HepG2 (cell line): ENCODE data around the gene MAPRE3. TPM values are rescaled to one million over a fixed set of nuclear protein-coding genes. Genes with fewer than 3 reads are reported as not detected.
A peak's percentile ranks its signal among the peaks of the same experiment; 100 is the strongest.

ENCODE experiments used
- CHCHD3 ChIP-seq: sonication (generic); formaldehyde crosslinking; IDR thresholded peaks from 2 replicates; pipeline ENCODE4 v1.8.0; 2022; ENCODE audit warnings: mild to moderate bottlenecking, missing genetic modification reagents, moderate library complexity
- FOXO1 ChIP-seq: sonication (generic); formaldehyde crosslinking; IDR thresholded peaks from 2 replicates; pipeline ENCODE4 v1.4.0; 2020; ENCODE audit warnings: missing genetic modification reagents
- KLF15 ChIP-seq: sonication (generic); formaldehyde crosslinking; IDR thresholded peaks from 2 replicates; pipeline ENCODE4 v1.8.1; 2023; ENCODE audit warnings: borderline replicate concordance, mild to moderate bottlenecking, inconsistent platforms, missing genetic modification reagents, mixed read lengths
- MEIS2 ChIP-seq: sonication (generic); formaldehyde crosslinking; IDR thresholded peaks from 2 replicates; pipeline ENCODE4 v1.9.0; 2021; ENCODE audit warnings: mild to moderate bottlenecking, missing genetic modification reagents
- MTA3 ChIP-seq: sonication (generic); formaldehyde crosslinking; IDR thresholded peaks from 2 replicates; pipeline ENCODE4 v1.4.0; 2020; ENCODE audit warnings: missing genetic modification reagents
- MTF1 ChIP-seq: sonication (generic); formaldehyde crosslinking; IDR thresholded peaks from 2 replicates; pipeline ENCODE4 v1.5.0; 2020; ENCODE audit warnings: missing genetic modification reagents
- YY1 ChIP-seq: IDR thresholded peaks from 2 replicates; pipeline ENCODE4 v1.6.1; 2011; ENCODE audit warnings: low read length, low read depth, moderate library complexity, mild to moderate bottlenecking; ENCODE audit not compliant: insufficient read depth, insufficient replicate concordance
- ZNF572 ChIP-seq: sonication (generic); formaldehyde crosslinking; IDR thresholded peaks from 2 replicates; pipeline ENCODE4 v1.5.1; 2020; ENCODE audit warnings: mild to moderate bottlenecking, missing genetic modification reagents
- ZNF589 ChIP-seq: sonication (generic); formaldehyde crosslinking; conservative IDR thresholded peaks from 2 replicates; pipeline ENCODE4 v1.8.0; 2022; ENCODE audit warnings: mild to moderate bottlenecking, moderate library complexity, missing genetic modification reagents
- ZNF644 ChIP-seq: IDR thresholded peaks from 2 replicates; pipeline ENCODE4 v1.6.1; 2016; ENCODE audit warnings: low read depth
- ZNF775 ChIP-seq: sonication (generic); formaldehyde crosslinking; IDR thresholded peaks from 2 replicates; pipeline ENCODE4 v1.4.0; 2020; ENCODE audit warnings: missing genetic modification reagents, mild to moderate bottlenecking, moderate library complexity, borderline replicate concordance
- ZNF841 ChIP-seq: sonication (generic); formaldehyde crosslinking; IDR thresholded peaks from 2 replicates; pipeline ENCODE4 v1.8.1; 2023; ENCODE audit warnings: missing genetic modification reagents, borderline replicate concordance
- polyA plus RNA-seq, 8 experiments: library from polyadenylated mRNA; depleted of rRNA in 3 of 8; stranded (reverse) in 7 of 8; unstranded in 1 of 8; fragments of >200 nt; fragmentation: Illumina TruSeq in 4 of 8; extraction: Trizol in 4 of 8; gene quantifications; 2 replicates each; pipeline versions ENCODE4 v1.2.1 to v1.2.3, GENCODE V29; 2011 to 2016; ENCODE audit warnings: low read depth in 4 of 8, missing spikeins in 1 of 8, mixed read lengths in 1 of 8; ENCODE audit not compliant: insufficient read depth in 1 of 8
- total RNA-seq, 5 experiments: library from RNA; depleted of rRNA; stranded (reverse); fragments of >200 nt; fragmentation: Illumina TruSeq; extraction: Trizol; gene quantifications; 2 replicates each; pipeline ENCODE4 v1.2.3, GENCODE V29; 2016; ENCODE audit warnings: low read depth in 1 of 5
- TF ChIP-seq, protein P1 (sequence below): sonication (generic); formaldehyde crosslinking; IDR thresholded peaks from 2 replicates; pipeline ENCODE4 v1.9.0; 2022; ENCODE audit warnings: missing genetic modification reagents, mild to moderate bottlenecking, borderline replicate concordance
- TF ChIP-seq, protein P2 (sequence below): sonication (generic); formaldehyde crosslinking; IDR thresholded peaks from 2 replicates; pipeline ENCODE4 v1.4.0; 2020; ENCODE audit warnings: missing genetic modification reagents
- TF ChIP-seq, protein P3 (sequence below): sonication (generic); formaldehyde crosslinking; IDR thresholded peaks from 2 replicates; pipeline ENCODE4 v1.4.0; 2020; ENCODE audit warnings: mild to moderate bottlenecking, missing genetic modification reagents, borderline replicate concordance
- TF ChIP-seq, protein P4 (sequence below): sonication (generic); formaldehyde crosslinking; IDR thresholded peaks from 2 replicates; pipeline ENCODE4 v1.5.0; 2020; ENCODE audit warnings: missing genetic modification reagents, mild to moderate bottlenecking, borderline replicate concordance

MAPRE3 gene
- total and polyA plus RNA-seq, 2 of the 13 experiments (the other 11 are each of a cell fraction or from before 2014, with no cell fraction given), result 0.31 to 0.91 TPM

DNA sequence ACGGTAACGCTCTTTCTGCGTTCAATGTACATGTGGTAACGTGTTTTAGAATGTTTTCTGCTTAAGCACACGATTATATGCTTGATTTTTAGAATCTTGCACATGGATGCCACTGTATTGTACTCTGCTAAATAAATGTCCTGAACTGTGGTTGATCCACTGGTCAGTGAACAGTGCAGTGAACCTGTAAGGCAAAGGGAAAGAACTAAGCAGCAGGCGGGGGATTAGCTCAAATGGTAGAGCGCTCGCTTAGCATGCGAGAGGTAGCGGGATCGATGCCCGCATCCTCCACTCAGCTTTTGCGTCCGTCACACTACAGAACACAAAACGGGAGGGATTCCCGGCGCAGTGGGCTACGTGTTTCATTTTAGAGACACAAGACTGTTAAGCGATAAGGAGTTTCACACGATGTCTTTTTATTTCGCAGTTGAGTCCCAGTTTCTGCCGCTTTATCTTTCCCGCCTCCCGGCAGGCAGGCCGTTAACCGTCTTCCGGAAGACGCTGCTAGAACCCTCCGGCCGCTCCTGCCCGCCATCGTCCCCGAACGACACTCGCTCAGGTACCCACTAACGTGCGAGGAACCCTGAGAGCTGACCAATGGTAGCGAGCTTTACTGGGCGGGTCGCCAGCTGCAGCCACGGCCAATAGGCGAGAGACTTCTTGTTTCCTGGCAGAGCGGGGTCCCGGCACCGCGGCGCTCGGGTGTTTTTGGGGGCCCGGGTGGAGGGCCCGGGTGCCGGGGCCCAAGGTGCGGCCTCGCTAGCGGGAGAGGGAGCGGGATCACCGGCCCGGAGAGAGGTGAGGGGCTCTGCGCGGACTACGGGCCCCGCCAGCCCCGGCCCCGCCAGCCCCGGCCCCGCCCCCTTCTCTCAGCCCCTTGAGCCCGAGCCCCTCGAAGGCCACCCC is 80.8 kb downstream of the MAPRE3 start, which contains the start of gene AGBL5 (continued):
- TF ChIP-seq ZNF775 (CRISPR knock-in tag) (peak; percentile 70; the same call in 1 of the 2 replicates), ZNF841 (CRISPR knock-in tag) (0 out of 2 replicates have a peak, but pooled peaks have one; percentile 73), ZNF644 (CRISPR knock-in tag) (no peak), CHCHD3 (CRISPR knock-in tag) (0 out of 2 replicates have a peak, but pooled peaks have one; percentile 75), ZNF589 (CRISPR knock-in tag) (peak; percentile 84), YY1 (peak; percentile 89), MTF1 (CRISPR knock-in tag) (peak; percentile 85), KLF15 (peak; percentile 82; the same call in 1 of the 2 replicates), ZNF572 (CRISPR knock-in tag) (0 out of 2 replicates have a peak, but pooled peaks have one; percentile 21), FOXO1 (CRISPR knock-in tag) (peak; percentile 15; the same call in 1 of the 2 replicates), MEIS2 (CRISPR knock-in tag) (peak; percentile 96), MTA3 (no peak)
- TF ChIP-seq, protein P1, sequence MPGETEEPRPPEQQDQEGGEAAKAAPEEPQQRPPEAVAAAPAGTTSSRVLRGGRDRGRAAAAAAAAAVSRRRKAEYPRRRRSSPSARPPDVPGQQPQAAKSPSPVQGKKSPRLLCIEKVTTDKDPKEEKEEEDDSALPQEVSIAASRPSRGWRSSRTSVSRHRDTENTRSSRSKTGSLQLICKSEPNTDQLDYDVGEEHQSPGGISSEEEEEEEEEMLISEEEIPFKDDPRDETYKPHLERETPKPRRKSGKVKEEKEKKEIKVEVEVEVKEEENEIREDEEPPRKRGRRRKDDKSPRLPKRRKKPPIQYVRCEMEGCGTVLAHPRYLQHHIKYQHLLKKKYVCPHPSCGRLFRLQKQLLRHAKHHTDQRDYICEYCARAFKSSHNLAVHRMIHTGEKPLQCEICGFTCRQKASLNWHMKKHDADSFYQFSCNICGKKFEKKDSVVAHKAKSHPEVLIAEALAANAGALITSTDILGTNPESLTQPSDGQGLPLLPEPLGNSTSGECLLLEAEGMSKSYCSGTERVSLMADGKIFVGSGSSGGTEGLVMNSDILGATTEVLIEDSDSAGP (CRISPR knock-in tag), result 0 out of 2 replicates have a peak, but pooled peaks have one; percentile 54
- TF ChIP-seq, protein P2, sequence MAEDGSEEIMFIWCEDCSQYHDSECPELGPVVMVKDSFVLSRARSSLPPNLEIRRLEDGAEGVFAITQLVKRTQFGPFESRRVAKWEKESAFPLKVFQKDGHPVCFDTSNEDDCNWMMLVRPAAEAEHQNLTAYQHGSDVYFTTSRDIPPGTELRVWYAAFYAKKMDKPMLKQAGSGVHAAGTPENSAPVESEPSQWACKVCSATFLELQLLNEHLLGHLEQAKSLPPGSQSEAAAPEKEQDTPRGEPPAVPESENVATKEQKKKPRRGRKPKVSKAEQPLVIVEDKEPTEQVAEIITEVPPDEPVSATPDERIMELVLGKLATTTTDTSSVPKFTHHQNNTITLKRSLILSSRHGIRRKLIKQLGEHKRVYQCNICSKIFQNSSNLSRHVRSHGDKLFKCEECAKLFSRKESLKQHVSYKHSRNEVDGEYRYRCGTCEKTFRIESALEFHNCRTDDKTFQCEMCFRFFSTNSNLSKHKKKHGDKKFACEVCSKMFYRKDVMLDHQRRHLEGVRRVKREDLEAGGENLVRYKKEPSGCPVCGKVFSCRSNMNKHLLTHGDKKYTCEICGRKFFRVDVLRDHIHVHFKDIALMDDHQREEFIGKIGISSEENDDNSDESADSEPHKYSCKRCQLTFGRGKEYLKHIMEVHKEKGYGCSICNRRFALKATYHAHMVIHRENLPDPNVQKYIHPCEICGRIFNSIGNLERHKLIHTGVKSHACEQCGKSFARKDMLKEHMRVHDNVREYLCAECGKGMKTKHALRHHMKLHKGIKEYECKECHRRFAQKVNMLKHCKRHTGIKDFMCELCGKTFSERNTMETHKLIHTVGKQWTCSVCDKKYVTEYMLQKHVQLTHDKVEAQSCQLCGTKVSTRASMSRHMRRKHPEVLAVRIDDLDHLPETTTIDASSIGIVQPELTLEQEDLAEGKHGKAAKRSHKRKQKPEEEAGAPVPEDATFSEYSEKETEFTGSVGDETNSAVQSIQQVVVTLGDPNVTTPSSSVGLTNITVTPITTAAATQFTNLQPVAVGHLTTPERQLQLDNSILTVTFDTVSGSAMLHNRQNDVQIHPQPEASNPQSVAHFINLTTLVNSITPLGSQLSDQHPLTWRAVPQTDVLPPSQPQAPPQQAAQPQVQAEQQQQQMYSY, result peak; percentile 57; the same call in 1 of the 2 replicates
- TF ChIP-seq, protein P3, sequence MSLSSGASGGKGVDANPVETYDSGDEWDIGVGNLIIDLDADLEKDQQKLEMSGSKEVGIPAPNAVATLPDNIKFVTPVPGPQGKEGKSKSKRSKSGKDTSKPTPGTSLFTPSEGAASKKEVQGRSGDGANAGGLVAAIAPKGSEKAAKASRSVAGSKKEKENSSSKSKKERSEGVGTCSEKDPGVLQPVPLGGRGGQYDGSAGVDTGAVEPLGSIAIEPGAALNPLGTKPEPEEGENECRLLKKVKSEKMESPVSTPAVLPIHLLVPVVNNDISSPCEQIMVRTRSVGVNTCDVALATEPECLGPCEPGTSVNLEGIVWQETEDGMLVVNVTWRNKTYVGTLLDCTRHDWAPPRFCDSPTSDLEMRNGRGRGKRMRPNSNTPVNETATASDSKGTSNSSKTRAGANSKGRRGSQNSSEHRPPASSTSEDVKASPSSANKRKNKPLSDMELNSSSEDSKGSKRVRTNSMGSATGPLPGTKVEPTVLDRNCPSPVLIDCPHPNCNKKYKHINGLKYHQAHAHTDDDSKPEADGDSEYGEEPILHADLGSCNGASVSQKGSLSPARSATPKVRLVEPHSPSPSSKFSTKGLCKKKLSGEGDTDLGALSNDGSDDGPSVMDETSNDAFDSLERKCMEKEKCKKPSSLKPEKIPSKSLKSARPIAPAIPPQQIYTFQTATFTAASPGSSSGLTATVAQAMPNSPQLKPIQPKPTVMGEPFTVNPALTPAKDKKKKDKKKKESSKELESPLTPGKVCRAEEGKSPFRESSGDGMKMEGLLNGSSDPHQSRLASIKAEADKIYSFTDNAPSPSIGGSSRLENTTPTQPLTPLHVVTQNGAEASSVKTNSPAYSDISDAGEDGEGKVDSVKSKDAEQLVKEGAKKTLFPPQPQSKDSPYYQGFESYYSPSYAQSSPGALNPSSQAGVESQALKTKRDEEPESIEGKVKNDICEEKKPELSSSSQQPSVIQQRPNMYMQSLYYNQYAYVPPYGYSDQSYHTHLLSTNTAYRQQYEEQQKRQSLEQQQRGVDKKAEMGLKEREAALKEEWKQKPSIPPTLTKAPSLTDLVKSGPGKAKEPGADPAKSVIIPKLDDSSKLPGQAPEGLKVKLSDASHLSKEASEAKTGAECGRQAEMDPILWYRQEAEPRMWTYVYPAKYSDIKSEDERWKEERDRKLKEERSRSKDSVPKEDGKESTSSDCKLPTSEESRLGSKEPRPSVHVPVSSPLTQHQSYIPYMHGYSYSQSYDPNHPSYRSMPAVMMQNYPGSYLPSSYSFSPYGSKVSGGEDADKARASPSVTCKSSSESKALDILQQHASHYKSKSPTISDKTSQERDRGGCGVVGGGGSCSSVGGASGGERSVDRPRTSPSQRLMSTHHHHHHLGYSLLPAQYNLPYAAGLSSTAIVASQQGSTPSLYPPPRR (CRISPR knock-in tag), result peak; percentile 56; the same call in 1 of the 2 replicates
- TF ChIP-seq, protein P4, sequence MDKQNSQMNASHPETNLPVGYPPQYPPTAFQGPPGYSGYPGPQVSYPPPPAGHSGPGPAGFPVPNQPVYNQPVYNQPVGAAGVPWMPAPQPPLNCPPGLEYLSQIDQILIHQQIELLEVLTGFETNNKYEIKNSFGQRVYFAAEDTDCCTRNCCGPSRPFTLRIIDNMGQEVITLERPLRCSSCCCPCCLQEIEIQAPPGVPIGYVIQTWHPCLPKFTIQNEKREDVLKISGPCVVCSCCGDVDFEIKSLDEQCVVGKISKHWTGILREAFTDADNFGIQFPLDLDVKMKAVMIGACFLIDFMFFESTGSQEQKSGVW (CRISPR knock-in tag), result peak; percentile 97; the same call in 1 of the 2 replicates
